Keratinocyte (primary cell): ENCODE data around the gene CD8B.

ENCODE experiments used
- EZH2 ChIP-seq: IDR thresholded peaks from one replicate; pipeline ENCODE4 v1.6.1; 2012; ENCODE audit warnings: inconsistent platforms, mild to moderate bottlenecking, low read length, moderate library complexity
- TF ChIP-seq, protein P1 (sequence below), 3 experiments: IDR thresholded peaks in 1 of 3; conservative IDR thresholded peaks in 1 of 3; optimal IDR thresholded peaks in 1 of 3; 2 replicates in 2 of 3; 3 replicates in 1 of 3; pipeline versions ENCODE3 to v1.5.1; 2011; ENCODE audit warnings: low read length in 3 of 3, mild to moderate bottlenecking in 3 of 3, moderate library complexity in 2 of 3, control low read depth in 1 of 3, inconsistent platforms in 1 of 3; ENCODE audit not compliant: insufficient read depth in 2 of 3; ENCODE audit errors: extremely low read depth in 1 of 3

DNA sequence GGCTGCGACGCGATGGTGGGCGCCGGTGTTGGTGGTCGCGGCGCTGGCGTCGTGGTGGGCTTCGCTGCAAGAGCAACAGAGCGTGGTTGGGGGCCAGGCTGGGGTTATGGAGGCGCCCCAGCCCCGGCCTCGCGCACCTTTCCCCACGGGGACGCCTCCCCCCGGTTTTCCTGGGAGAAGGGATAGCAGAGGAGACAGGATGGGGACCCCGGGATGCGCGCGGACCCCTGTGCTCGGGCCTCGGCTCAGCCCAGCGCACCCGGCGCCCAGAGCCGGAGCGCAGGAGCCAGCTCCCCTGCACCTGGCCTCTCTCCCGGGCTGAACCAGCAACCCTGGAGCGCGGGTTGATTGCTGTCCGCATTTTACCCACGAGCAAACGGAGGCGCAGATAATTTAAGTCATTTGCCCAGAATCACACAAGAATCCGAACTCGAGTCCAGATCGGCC, 72.0 kb downstream of the CD8B start:
- TF ChIP-seq, protein P1, sequence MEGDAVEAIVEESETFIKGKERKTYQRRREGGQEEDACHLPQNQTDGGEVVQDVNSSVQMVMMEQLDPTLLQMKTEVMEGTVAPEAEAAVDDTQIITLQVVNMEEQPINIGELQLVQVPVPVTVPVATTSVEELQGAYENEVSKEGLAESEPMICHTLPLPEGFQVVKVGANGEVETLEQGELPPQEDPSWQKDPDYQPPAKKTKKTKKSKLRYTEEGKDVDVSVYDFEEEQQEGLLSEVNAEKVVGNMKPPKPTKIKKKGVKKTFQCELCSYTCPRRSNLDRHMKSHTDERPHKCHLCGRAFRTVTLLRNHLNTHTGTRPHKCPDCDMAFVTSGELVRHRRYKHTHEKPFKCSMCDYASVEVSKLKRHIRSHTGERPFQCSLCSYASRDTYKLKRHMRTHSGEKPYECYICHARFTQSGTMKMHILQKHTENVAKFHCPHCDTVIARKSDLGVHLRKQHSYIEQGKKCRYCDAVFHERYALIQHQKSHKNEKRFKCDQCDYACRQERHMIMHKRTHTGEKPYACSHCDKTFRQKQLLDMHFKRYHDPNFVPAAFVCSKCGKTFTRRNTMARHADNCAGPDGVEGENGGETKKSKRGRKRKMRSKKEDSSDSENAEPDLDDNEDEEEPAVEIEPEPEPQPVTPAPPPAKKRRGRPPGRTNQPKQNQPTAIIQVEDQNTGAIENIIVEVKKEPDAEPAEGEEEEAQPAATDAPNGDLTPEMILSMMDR (optimal IDR thresholded peaks at IDR 0.05 in 1 of 3, IDR thresholded peaks at IDR 0.05 in 1 of 3, conservative IDR thresholded peaks at IDR 0.05 in 1 of 3; ENCODE audit: extremely low read depth in 1 of 3, insufficient read depth in 2 of 3, low read length in 3 of 3), result no peak
- TF ChIP-seq EZH2, result no peak
